H1 (cell line): Measurements from ENCODE around the gene LIX1L. TPM values are rescaled to one million over a fixed set of nuclear protein-coding genes. Genes with fewer than 3 reads are reported as not detected.

Experiments used
- ATF2 ChIP-seq: IDR thresholded peaks from 2 replicates; pipeline ENCODE4 v1.6.1; 2012; ENCODE audit warnings: low read length, inconsistent platforms
- RXRA ChIP-seq: IDR thresholded peaks from 2 replicates; pipeline ENCODE4 v1.6.1; 2011; ENCODE audit warnings: low read depth, mild to moderate bottlenecking, low read length, moderate library complexity; ENCODE audit not compliant: insufficient read depth
- SAP30 ChIP-seq: fragments of 300-600 bp; sonication (generic); IDR thresholded peaks from 2 replicates; pipeline ENCODE4 v1.7.1; 2012; ENCODE audit warnings: low read length, moderate library complexity, mild to moderate bottlenecking, inconsistent platforms; ENCODE audit not compliant: insufficient read depth, insufficient replicate concordance
- TCF12 ChIP-seq: IDR thresholded peaks from 2 replicates; pipeline ENCODE4 v1.6.1; 2011; ENCODE audit warnings: low read depth, mild to moderate bottlenecking, low read length
- polyA plus RNA-seq, 7 experiments: library from polyadenylated mRNA; depleted of rRNA in 3 of 7; stranded (reverse) in 5 of 7; unstranded in 2 of 7; fragments of >200 nt in 5 of 7; fragments of 200-250 nt in 2 of 7; gene quantifications; 1 replicate in 5 of 7; 2 replicates in 1 of 7; 4 replicates in 1 of 7; pipeline versions ENCODE4 v1.2.1 to v1.2.3, GENCODE V29; 2011 to 2013; ENCODE audit warnings: missing spikeins in 2 of 7, mixed read lengths in 2 of 7
- total RNA-seq: library from RNA; stranded (reverse); fragmentation: NEBNext Ultra II Directional; extraction: Animal tissue kit (Norgen Biotek cat#: 25700); gene quantifications from 2 replicates; pipeline ENCODE4 v1.2.1, GENCODE V29; 2021

LIX1L gene
- total and polyA plus RNA-seq, 2 of the 8 experiments (the other 6 are each of a cell fraction or from before 2014, with no cell fraction given): 2.9 to 3.7 TPM

- TF ChIP-seq ATF2: no peak
- no peak for TF ChIP-seq TCF12
- no peak for TF ChIP-seq SAP30
- TF ChIP-seq RXRA: no peak
- TF ChIP-seq, all 59 proteins: peak for 0
These were observed 22.1 kb downstream of the LIX1L start (continued) for GRCh38 chr1:145935708-145936107.
